Right renal pelvis (tissue), 4 donors: ENCODE results near the gene TBC1D22A. TPM values are rescaled to one million over a fixed set of nuclear protein-coding genes. Genes with fewer than 3 reads are reported as not detected.

Experiments used
- DNase-seq, 4 donors: peaks; one replicate each; pipeline ENCODE4 v3.0.0-alpha.2; 2013; ENCODE audit warnings: low read depth in 4 of 4, low spot score in 3 of 4, missing footprints in 1 of 4
- polyA plus RNA-seq, 4 donors: library from polyadenylated mRNA; unstranded; fragments of 120-200 nt; gene quantifications; one replicate each; pipeline ENCODE4 v1.2.1, GENCODE V29; 2013; ENCODE audit not compliant: insufficient read length in 4 of 4

Gene TBC1D22A
- polyA plus RNA-seq, 4 donors: 17.8 to 19.7 (median 18.2) TPM

DNA sequence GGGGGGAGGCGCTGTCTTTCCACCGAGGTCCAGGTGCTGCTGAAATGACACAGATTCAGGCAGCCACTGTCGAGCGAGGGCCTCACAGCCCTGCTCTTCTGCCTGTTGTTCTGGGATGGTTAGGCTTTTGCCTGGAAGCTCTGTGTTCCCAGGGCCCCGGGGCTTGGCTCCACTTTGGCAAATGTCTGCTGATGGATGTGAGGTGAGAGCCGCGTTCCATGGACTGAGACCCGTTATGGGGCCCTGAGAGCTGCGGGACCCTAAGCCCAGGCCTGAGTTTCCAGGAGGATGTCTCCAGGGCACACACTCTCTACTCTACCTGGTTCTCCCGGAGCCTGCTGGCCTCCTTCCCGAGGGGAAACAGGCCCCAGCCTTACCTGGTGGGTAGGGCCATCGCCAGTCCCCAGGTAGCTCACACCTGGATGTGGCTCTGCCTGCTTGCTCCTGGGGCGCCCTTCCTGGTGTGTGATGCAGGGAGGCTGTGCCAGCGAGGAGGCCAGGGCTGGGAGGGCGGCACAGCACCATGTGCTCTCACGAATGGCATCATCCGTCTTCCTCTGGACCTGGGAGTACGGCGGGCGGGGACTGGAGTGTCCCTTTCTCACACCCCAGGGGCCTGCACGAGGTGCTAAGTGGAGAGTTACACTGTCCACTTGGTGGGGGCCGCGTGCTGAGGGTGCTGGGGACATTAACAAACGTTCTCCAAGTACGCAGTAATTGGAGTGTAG is 435.5 kb downstream of the TBC1D22A start:
- no peak for DNase-seq

DNA sequence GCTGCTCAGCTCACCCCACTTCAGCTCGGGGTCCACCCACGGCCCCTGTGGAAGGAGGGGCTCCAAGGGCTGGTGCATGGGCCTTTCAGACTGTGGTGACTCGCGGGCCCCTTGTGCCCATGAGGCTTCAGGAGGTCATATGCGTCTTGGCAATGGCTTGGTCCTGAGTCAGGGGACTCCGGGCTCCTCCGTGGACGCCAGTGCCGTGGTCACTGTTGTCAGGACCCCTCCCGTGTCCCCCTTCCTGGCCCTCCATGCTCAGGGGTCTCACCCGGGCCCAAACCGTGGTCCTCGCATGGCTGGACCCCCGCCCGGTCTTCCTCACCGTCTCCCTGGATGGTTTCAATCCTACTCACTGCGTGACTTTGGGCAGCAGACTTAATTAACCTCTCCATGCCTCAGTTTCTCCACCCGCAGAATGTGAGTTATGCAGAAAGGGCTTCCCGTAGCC is 436.4 kb downstream of the TBC1D22A start:
- no peak for DNase-seq

DNA sequence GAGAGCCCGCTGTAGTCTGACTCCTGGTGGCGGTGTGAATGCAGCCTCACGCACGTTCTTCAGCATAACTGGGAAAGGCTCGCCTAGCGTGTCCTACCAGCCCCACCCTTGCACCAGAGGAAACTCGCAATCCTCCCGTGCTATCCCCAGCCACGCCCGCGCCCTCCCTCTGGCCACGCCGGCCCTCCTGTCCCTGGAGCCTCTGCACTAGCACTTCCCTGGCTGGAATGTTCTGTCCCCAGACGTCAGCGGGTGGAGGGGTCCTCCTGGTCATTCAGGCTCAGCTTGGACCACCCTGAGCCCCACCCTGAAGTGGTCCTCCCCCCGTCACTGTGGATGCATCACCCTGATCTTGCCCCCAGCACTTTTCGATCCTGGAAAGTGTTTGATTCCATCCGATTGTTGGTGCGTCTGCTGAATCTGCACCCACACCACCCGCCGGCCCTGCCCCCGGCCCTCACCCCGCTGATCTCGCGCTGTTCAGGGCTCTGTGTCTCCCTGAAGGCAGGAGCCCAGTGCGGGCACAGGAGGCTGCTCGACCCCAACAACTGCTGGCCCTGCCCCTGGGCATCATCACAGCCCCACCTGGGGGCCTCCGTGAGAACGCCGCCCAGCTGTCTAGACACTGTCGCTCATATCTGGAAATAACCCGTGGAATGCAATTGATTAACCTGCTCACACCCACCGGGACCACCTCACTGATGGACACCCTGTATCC is 437.0 kb downstream of the TBC1D22A start:
- DNase-seq: no peak

DNA sequence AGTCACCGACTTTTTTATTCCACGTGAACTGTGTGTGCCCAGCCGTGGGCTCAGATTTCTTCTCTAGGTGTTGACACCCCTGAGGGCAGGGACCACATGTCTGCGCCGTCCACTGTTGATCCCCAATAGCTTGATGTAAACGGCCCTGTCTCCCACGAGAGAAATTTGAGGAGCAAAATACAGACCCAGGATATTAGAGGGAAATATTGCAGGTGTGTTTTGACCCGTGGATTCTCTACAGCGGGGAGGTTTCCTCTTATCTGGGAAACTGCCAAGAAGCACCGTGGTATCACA is 437.5 kb downstream of the TBC1D22A start:
- DNase-seq: no peak

DNA sequence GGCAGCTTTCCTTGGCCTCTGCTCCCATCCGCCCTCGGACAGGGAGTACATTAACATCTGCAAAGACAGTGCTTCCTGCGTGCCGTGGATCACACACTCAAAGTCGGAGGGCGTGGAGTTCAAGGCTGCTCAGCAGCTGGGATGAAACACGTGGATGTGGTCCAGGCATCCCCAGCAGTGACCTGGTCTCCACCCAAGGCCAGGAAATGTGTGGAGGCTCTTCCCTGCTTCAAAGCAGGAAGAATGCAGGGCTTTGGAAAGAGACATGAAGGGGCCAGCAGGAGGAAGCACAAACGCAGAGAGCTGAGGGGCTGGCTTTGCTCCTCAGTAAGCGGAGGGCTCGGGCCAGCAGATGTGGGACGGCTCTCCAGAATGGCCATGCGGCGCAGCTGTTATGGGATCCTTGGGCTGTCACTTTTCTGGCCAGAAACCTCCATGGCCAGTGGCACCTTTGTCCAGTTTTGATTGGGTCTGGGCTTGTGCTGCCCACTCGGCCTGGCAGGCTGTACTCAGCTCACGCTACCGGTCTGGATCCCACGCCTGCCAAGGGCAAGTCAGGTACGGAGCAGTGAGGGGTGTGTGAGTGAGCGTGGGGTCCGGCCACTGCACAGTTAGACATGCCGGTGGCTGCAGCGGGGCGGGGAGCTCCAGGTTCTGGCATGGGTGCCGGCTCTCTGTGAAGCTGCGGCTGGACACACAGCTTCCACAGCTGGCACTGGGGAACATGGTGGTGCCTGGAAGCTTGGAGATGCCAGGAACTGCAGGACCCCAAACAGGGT is 438.0 kb downstream of the TBC1D22A start:
- DNase-seq: peak in 1 of 4 donors; percentile 36

DNA sequence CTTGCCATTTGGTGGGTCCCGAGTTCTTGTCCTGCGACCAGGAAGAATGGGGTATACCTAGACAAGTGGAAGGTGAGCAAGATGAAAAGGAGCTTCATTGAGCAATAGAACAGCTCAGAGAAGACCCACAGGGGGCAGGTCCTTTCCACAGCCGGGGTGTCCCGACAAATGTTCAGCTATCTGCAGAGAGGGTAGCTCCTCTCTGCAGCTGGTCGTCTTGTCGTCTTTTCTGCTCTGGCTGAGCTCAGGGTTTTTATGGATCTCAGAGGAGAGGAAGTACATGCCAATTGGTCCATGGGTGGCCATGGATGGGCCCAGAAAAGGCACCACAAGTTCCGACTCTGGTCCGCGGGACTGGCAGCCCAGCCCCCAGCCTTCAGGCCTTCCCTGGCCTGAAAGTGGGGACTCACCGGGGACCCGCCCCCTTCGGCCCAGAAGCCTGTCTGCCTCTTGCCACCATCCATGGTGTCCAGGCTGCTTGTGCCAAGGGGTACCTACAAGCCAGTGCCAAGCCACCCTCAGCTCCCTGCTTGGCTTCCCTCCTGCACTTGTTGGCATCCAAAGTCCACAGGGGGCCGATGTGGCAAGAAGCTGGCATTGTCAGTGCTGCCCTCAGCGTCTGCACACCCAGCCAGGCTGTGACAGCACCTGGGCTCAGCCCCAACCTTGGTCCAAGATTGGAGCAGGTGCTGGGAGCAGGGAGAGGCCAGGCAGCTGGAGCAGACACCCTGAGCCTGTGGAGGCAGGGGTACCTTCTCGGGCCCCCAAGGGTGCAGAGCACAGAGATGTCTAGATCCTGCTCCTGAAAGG is 438.9 kb downstream of the TBC1D22A start:
- no peak for DNase-seq

DNA sequence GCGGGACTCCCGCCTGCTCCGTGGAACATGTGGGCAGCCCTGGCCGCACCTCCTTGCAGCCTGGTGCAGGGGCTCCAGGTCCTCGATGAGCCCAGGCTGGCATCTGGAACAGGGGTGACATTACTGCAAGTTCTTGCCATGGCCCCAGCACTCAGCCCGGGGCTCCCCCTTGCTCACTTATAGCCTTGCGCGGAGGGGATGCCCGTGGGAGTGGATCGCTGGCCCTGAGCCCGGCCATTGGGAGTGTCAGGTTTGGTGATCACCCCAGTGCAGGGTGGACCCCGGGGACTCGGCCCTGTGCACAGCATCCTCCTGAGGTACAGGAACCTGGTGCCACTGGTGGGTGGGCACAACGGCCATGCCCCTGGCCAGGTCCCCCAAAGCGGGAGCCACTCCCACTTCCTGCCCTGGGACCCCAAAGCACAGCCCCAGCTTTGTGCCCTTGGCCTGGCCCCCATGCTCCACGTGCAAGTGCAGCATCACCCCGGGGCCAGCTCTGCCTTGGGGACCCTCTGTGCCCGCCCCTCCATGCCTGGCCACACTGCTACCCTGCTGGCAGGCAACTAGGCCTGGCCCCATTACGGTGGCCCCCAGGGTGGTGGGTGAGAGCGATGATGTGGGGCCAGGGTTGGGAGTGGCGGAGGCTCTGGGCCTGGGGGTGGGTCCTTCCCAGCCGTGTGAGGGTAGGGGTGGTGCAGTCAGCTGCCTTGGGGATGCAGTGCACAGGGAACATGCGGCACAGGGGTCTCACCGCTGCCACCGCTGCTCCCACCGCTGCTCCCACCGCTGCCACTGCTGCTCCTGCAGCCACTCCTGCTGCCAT is 439.8 kb downstream of the TBC1D22A start:
- DNase-seq: no peak

DNA sequence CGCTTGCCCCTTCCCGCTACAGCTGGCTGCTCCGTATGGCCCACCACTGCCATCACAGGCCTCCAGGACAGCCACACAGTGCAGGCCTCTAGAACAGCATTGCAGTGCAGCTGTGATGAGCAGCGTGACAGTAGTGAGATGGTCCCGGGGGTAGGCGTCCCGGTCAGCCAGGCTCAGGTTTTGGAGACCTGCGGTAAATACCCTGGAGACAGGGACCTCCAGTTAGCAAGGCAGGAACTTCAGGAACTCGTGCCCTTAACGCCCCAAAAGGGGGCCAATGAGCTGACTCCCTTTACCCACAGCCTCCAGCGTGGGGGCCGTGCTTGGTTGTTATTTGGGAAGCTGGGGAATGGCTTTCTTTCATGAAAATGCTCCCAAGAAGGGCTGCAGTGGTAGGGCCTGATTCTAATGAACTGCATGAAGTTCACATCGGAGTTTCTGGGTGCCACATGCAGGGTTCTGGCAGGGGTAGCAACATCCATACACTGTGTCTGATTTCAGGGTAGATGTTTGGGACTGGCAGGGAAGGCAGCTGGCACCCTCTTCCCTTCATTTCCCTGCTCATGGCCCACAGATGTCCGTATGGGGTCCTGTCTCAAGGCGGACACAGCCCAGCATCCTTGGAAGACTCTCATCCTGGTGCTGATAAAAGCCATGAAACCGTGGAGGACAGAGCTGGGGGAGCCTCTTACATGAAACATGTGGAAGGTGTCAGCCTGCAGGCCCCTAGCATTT is 440.5 kb downstream of the TBC1D22A start:
- DNase-seq: no peak

DNA sequence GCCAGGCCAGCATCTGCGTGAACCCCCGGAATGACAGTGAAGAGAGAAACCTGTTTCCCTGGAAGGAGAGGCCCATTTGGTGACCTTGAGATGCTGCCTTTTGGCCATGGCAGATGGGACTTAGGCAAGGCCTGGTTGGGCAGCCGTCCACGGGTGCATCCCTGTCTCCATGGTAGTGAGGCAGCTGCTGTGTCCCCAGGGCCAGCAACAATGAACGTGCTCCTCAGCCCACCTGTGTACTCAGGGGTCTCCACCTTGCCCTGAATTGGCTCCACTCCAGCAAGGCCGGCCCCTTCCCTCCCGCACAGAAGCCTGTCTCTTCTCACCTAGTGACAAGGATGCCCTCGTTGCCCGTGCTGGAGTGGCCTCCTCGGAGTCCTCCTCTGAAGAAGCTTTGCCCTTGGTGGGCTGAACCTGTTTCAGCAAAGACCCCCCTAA is 441.1 kb downstream of the TBC1D22A start:
- no peak for DNase-seq

DNA sequence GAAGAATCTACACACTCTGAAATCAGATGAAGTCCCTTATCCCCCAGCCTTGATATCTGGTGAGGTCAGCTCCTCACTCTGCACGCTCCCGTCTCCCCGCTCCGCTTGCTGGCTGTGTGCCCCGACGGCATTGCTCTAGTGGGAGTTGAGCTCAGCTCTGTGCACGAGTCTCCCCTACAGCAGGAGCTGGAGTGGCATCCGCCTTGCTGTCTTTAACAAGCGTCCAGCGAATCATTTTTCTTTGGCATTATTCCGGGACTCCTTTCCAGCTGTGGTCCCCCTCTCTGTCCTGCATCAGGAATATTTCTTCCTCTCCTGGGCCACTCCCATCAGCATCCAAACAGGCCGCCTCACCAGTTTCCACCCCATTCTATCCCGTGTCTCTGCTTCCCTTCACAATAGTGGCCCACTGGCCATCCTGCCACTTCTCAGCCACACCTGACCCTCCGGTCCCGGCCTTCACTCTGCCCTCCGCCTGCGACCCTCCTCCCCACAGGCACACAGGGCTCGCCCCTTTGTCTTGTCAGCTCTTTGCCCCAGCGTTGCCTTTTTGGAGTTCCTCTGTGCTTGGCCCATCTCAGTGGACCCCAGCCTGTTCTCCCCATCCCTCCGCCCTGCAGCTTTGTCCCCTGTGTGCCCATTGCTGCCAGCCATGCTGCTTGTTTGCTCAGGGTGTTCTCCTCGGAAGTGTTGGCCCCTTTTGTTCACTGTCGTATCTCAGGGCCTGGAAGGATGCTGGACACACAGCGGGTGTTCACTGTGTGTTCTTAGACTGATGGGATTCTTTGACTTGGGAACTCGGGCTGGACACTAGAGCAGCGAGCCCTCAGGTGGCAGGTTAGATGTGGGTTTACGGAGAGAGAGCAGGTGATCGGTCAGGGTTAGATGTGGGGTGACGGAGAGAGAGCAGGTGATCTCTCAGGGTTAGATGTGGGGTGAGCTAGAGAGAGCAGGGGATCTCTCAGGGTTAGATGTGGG is 441.8 kb downstream of the TBC1D22A start:
- DNase-seq: no peak

DNA sequence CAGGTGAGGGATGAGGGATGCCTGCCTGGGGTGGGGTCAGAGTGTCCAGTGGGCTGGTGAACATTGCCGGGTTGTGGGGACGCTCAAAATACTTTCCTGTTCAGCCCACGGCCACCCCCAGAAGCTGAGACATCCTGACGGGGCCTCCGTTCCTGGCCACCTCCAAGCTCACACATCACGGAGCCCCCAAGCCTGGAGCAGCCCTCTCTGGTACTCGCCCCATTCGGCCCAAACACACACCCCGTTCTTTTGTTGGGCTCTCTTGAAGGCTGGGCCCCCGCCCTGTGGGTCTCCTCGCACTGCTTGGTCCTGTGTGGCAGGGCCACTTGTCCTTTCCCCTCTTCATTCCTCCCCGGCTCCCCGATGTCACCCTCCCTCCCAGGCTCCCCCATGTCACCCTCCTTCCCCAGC is 442.6 kb downstream of the TBC1D22A start:
- no peak for DNase-seq

DNA sequence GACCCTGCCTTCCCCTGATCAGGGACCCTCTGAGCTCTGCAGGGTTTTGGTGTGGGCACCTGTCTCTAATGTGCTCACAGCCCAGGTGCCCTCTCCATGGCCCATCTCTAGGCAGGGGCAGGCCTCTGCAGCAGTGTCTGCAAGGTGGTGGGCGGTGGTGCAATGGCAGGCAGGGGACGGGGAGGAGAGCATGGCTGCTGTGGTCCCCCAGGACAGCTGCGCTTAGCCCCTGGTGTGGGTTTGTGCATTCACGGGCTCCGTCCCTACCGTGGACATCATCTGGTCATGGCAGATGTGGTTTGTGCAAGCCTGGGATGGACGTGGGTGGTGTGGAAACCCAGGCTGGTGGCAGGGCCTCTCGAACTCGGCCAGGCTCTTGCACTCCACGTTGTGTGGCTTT is 443.1 kb downstream of the TBC1D22A start:
- DNase-seq: no peak

DNA sequence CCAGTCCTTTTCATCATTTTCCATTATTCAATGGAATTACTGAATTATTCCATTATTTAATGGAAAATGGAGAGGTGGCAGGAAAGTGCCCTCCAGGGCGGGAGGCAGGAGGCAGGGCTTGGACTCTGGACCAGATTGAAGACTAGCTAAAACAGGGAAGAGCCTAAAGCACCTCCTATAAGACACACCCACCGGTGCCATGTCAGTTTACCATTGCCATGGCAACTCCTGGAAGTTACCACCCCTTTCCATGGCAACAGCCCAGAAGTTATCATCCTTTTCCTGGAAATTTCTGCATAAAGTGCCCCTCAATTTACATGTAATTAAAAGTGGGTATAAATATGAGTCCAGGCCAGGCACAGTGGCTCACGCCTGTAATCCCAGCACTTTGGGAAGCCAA is 443.7 kb downstream of the TBC1D22A start:
- DNase-seq: no peak

DNA sequence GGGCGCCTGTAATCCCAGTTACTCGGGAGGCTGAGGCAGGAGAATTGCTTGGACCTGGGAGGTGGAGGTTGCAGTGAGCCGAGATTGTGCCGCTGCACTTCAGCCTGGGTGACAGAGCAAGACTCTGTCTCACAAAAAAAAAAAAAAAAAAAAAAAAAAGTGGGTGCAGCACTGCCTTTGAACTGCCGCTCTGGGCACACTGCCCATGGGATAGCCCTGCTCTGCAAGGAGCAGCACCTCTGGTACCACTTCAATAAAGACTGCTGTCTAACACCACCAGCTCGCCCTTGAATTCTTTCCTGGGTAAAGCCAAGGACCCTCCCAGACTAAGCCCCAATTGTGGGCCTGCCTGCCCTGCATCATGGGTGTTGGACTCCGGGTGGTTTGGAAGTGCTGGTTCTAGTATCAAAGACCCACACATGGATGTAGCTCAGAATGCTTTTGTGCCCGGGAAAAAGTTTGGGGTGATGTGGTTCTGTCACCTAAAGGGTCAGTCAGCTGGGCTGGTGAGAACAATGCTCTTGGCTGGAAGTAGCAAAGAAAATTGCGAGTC is 444.3 kb downstream of the TBC1D22A start:
- DNase-seq: no peak

DNA sequence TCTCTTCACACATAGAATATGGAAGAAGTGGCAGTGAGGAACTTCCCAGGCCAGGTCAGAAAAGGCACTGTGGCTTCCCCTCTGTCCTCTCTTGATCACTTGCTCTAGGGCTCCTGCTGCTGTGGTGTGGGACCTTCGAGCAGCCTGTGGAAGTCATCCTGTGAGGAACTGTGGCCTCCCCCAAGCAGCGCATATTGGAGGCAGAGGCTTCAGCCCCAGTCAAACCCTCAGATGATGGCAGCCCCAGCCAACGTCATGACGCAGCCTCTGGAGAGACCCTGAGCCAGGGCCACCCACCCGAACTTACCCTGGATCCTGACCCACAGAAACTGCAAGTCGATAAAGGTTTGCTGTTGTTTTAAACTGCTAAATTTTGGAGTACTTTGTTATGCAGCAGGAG is 444.9 kb downstream of the TBC1D22A start:
- DNase-seq: no peak

DNA sequence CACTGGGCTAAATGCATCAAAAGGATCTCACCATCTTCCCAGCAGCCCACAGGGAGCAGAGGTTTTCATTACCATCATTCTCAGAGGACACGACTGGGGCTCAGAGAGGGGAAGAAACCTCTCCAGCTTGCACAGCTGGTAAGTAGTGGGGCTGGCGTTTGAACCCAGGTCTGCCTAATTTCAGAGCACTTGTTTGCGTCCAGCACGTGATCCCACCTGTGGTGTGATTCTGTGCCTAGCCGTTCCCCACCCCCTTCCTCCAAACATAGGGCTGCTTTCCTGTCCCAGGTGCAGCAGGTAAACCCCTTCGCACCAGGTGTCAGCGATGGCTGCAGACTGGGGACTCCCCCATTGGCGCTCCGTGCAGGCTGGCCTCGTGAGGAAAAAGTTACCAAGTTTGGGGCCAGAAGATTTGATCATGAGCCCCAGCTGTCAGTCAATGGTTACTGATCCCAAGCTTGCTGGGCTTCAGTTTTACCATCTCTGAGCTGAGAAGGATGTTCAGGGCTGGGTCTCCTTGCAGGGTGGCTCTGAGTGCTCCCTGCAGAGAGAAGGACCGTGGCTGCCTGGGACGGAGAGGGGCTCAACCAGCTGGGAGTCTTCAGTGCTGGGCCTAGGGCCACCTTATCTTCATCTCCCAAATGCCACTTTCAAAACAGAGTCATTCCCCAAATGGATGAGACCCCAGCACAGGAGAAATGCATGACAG is 445.6 kb downstream of the TBC1D22A start:
- DNase-seq: no peak

DNA sequence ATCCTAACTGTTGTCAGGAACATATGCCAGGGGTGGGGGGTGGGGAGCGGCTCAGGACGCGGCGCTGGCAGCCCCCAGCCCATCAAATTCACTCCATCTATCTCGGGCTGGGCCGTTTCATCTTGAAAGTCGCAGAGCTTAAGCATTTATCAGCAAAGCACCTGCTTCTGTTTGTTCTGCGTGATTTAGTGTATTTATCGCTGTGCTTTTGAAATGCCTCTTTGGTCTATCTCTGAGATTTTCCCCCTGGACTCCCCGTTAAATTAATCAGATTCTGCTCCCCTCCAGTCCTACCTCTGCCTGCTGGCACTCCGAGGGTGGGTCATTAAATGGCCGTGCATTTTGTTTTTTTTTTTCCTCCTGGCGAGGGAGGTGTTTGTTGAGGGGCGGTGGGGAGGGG is 446.2 kb downstream of the TBC1D22A start:
- no peak for DNase-seq
